IMR-90 (cell line): ENCODE measurements around the gene C2orf74.

Experiments
- BHLHE40 ChIP-seq: fragments of 150-350 bp; IDR thresholded peaks from 2 replicates; pipeline ENCODE4 v1.6.1; 2016; ENCODE audit warnings: mild to moderate bottlenecking, low read depth, low read length
- CEBPB ChIP-seq: IDR thresholded peaks from 2 replicates; pipeline ENCODE4 v1.6.1; 2012; ENCODE audit warnings: low read depth, low read length, improper control_type of control experiment
- CTCF ChIP-seq: conservative IDR thresholded peaks from 2 replicates; pipeline ENCODE4 v1.5.1; 2012; ENCODE audit warnings: mild to moderate bottlenecking, low read depth, low read length, improper control_type of control experiment
- ELK1 ChIP-seq: fragments of 150-350 bp; IDR thresholded peaks from 2 replicates; pipeline ENCODE4 v1.6.1; 2016; ENCODE audit warnings: low read depth, mild to moderate bottlenecking, low read length, moderate library complexity, borderline replicate concordance
- FOS ChIP-seq: fragments of 150-350 bp; IDR thresholded peaks from 2 replicates; pipeline ENCODE4 v1.6.1; 2016; ENCODE audit warnings: low read depth, low read length
- MAZ ChIP-seq: IDR thresholded peaks from 2 replicates; pipeline ENCODE4 v1.6.1; 2012; ENCODE audit warnings: low read depth, mild to moderate bottlenecking, low read length, improper control_type of control experiment, moderate library complexity, borderline replicate concordance
- MXI1 ChIP-seq: IDR thresholded peaks from 2 replicates; pipeline ENCODE4 v1.6.1; 2012; ENCODE audit warnings: low read depth, mild to moderate bottlenecking, low read length, moderate library complexity, borderline replicate concordance
- POLR2A ChIP-seq: IDR thresholded peaks from 2 replicates; pipeline ENCODE4 v1.6.1; 2012; ENCODE audit warnings: mild to moderate bottlenecking, low read depth, low read length
- RAD21 ChIP-seq: IDR thresholded peaks from 2 replicates; pipeline ENCODE4 v1.6.1; 2012; ENCODE audit warnings: low read length, improper control_type of control experiment
- RFX5 ChIP-seq: IDR thresholded peaks from 2 replicates; pipeline ENCODE4 v1.8.0; 2012; ENCODE audit warnings: low read depth, mild to moderate bottlenecking, low read length, moderate library complexity
- USF2 ChIP-seq: fragments of 150-350 bp; IDR thresholded peaks from 2 replicates; pipeline ENCODE4 v1.6.1; 2017; ENCODE audit warnings: mild to moderate bottlenecking, antibody characterized with exemption, low read length, low read depth

GRCh38 chr2:61176755-61177726 lies 15.1 kb downstream of the C2orf74 start:
- TF ChIP-seq ELK1 (no peak), CTCF (no peak), POLR2A (peak; percentile 89), USF2 (peak; percentile 58; the same call in 1 of the 2 replicates), MXI1 (no peak; the same call in 1 of the 2 replicates), MAZ (peak; percentile 70), FOS (no peak), RAD21 (no peak), CEBPB (no peak), BHLHE40 (no peak), RFX5 (no peak)
